Panc1 (cell line): ENCODE results near the gene EZH2.

Source experiments
- POLR2AphosphoS5 ChIP-seq: IDR thresholded peaks from 2 replicates; pipeline ENCODE4 v1.6.1; 2012; ENCODE audit warnings: mild to moderate bottlenecking, low read depth, low read length, moderate library complexity
- SIN3A ChIP-seq: IDR thresholded peaks from 2 replicates; pipeline ENCODE4 v1.6.1; 2012; ENCODE audit warnings: low read depth, mild to moderate bottlenecking, low read length, moderate library complexity, borderline replicate concordance; ENCODE audit not compliant: insufficient read depth
- TF ChIP-seq, protein P1 (sequence below): fragments of 450-650 bp; IDR thresholded peaks from 2 replicates; pipeline ENCODE4 v1.5.1; 2017; ENCODE audit warnings: mild to moderate bottlenecking

DNA sequence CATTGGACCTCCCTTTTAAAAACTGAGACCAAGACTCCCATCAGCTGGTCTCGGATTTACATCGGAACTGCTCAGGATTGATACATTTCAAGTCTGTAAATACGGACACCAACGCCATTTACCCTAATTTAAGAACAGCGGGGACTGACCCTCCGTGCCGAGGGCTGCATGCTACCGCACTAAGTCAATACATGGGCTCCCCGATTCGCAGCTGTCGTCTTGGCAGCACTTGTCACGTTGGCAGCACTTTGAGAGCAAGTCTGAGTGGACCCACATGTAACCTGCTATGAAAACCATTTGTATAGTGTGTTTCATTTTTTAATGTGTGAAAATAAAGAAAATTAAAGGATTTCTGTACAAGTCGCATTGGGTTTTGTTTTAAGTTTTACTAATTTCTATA lies 83.4 kb downstream of the EZH2 start:
- TF ChIP-seq, protein P1, sequence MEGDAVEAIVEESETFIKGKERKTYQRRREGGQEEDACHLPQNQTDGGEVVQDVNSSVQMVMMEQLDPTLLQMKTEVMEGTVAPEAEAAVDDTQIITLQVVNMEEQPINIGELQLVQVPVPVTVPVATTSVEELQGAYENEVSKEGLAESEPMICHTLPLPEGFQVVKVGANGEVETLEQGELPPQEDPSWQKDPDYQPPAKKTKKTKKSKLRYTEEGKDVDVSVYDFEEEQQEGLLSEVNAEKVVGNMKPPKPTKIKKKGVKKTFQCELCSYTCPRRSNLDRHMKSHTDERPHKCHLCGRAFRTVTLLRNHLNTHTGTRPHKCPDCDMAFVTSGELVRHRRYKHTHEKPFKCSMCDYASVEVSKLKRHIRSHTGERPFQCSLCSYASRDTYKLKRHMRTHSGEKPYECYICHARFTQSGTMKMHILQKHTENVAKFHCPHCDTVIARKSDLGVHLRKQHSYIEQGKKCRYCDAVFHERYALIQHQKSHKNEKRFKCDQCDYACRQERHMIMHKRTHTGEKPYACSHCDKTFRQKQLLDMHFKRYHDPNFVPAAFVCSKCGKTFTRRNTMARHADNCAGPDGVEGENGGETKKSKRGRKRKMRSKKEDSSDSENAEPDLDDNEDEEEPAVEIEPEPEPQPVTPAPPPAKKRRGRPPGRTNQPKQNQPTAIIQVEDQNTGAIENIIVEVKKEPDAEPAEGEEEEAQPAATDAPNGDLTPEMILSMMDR, result no peak
- TF ChIP-seq SIN3A (no peak), POLR2AphosphoS5 (no peak)
